CD4-positive, alpha-beta T cell (primary cell): ENCODE data around the gene SATB2. TPM values are rescaled to one million over a fixed set of nuclear protein-coding genes. Genes with fewer than 3 reads are reported as not detected.

Experiments
- ATAC-seq: fragments of 200-7000 bp; cut with Tn5 transposase; one replicate; pipeline ENCODE4 v1.10.0; 2022; ENCODE audit warnings: mild to moderate bottlenecking; ENCODE audit not compliant: poor library complexity
- CTCF ChIA-PET: fragments of 350-600 bp; sonication (Branson Sonifier 250); formaldehyde crosslinking; loops from one replicate; lab custom pipeline; 2021; ENCODE audit warnings: antibody characterized with exemption, inconsistent platforms; lab: Charles Lee
- POLR2A ChIA-PET: fragments of 350-600 bp; sonication (Branson Sonifier 250); formaldehyde crosslinking; loops from one replicate; lab custom pipeline; 2021; ENCODE audit warnings: antibody characterized with exemption, inconsistent platforms; lab: Charles Lee
- DNase-seq, 14 experiments: peaks; one replicate each; pipeline ENCODE4 v3.0.0-alpha.2; 2013 to 2020; ENCODE audit warnings: mixed read lengths in 2 of 14
- H3K27ac ChIP-seq, 2 donors: one replicate each; pipeline versions ENCODE4 v1.5.1 to v1.7.0; 2013; ENCODE audit warnings: low read length in 2 of 2, low read depth in 1 of 2, mild to moderate bottlenecking in 1 of 2
- H3K27me3 ChIP-seq, 2 experiments: 1 replicate in 1 of 2; 2 replicates in 1 of 2; pipeline versions ENCODE4 v1.6.1 to v1.7.0; 2013; ENCODE audit warnings: low read length in 2 of 2, control low read depth in 1 of 2, mild to moderate bottlenecking in 1 of 2, moderate library complexity in 1 of 2; ENCODE audit not compliant: insufficient read depth in 2 of 2, control insufficient read depth in 1 of 2
- H3K36me3 ChIP-seq: one replicate; pipeline ENCODE4 v1.6.1; 2013; ENCODE audit warnings: low read length, control low read depth; ENCODE audit not compliant: insufficient read depth
- H3K4me1 ChIP-seq: one replicate; pipeline ENCODE4 v1.6.1; 2013; ENCODE audit warnings: low read length, control low read depth; ENCODE audit not compliant: insufficient read depth
- H3K4me3 ChIP-seq: one replicate; pipeline ENCODE4 v1.5.1; 2013; ENCODE audit warnings: mild to moderate bottlenecking, low read length, moderate library complexity
- H3K9me3 ChIP-seq, 2 experiments: 1 replicate in 1 of 2; 2 replicates in 1 of 2; pipeline versions ENCODE4 v1.6.1 to v1.7.0; 2013; ENCODE audit warnings: low read length in 2 of 2, mild to moderate bottlenecking in 2 of 2, control low read depth in 1 of 2, moderate library complexity in 1 of 2; ENCODE audit not compliant: control insufficient read depth in 1 of 2, insufficient read depth in 1 of 2
- H3K27ac Mint-ChIP-seq: one replicate; pipeline ENCODE4 v1.8.0; 2020; ENCODE audit warnings: mixed read lengths
- H3K27me3 Mint-ChIP-seq: one replicate; pipeline ENCODE4 v1.8.0; 2021; ENCODE audit warnings: mixed read lengths
- H3K36me3 Mint-ChIP-seq: one replicate; pipeline ENCODE4 v1.8.0; 2021; ENCODE audit warnings: low read depth, mixed read lengths
- H3K4me1 Mint-ChIP-seq: one replicate; pipeline ENCODE4 v1.8.0; 2021; ENCODE audit warnings: low read depth, mixed read lengths
- H3K4me3 Mint-ChIP-seq: one replicate; pipeline ENCODE4 v1.8.0; 2020; ENCODE audit warnings: mild to moderate bottlenecking, mixed read lengths
- H3K9me3 Mint-ChIP-seq: one replicate; pipeline ENCODE4 v1.8.0; 2020; ENCODE audit warnings: mixed read lengths
- intact Hi-C, 2 experiments: fragments of 100-400 bp; cut with DNase I in 1 of 2; cut with micrococcal nuclease in 1 of 2; formaldehyde crosslinking; loops; one replicate each; pipeline versions ENCODE4 v1.15.1 to v1.9.0; 2023 to 2025; cut with DNase I, micrococcal nuclease
- total RNA-seq, 174 experiments: library from RNA in 2 of 174; stranded (reverse) in 2 of 174; gene quantifications; one replicate each; pipeline ENCODE4 v1.2.3 and lab custom pipeline; 2021 to 2026
- TF ChIP-seq, protein P1 (sequence below): fragments of 200-600 bp; IDR thresholded peaks from one replicate; pipeline ENCODE4 v1.8.0; 2022; ENCODE audit warnings: antibody characterized with exemption, mild to moderate bottlenecking

Gene SATB2
- total RNA-seq, 2 experiments from 2014 or later = not detected

GRCh38 chr2:199279146-199279545 lies 178.6 kb downstream of the SATB2 start:
- no peak overlapping the region for H3K27ac Mint-ChIP-seq
- Histone ChIP-seq H3K27ac (no peak overlapping the region), H3K36me3 (no peaks in the 10 kb centered on the region), H3K4me3 (no peak overlapping the region), H3K27me3 (no peaks in the 10 kb centered on the region), H3K9me3 (peaks cover 0 to 5% of the 10 kb centered on the region in 2 experiments), H3K4me1 (no peaks in the 10 kb centered on the region)
- POLR2A ChIA-PET = no interaction called here
- H3K4me3 Mint-ChIP-seq = no peak overlapping the region
- H3K4me1 Mint-ChIP-seq = no peaks in the 10 kb centered on the region
- intact Hi-C loops = no loop called here
- H3K9me3 Mint-ChIP-seq = peaks cover 4% of the 10 kb centered on the region
- no peak for DNase-seq
- no peak for ATAC-seq
- H3K36me3 Mint-ChIP-seq = no peaks in the 10 kb centered on the region
- TF ChIP-seq, protein P1, sequence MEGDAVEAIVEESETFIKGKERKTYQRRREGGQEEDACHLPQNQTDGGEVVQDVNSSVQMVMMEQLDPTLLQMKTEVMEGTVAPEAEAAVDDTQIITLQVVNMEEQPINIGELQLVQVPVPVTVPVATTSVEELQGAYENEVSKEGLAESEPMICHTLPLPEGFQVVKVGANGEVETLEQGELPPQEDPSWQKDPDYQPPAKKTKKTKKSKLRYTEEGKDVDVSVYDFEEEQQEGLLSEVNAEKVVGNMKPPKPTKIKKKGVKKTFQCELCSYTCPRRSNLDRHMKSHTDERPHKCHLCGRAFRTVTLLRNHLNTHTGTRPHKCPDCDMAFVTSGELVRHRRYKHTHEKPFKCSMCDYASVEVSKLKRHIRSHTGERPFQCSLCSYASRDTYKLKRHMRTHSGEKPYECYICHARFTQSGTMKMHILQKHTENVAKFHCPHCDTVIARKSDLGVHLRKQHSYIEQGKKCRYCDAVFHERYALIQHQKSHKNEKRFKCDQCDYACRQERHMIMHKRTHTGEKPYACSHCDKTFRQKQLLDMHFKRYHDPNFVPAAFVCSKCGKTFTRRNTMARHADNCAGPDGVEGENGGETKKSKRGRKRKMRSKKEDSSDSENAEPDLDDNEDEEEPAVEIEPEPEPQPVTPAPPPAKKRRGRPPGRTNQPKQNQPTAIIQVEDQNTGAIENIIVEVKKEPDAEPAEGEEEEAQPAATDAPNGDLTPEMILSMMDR = no peak
- CTCF ChIA-PET = no interaction called here
- no peaks in the 10 kb centered on the region for H3K27me3 Mint-ChIP-seq

- ChIA-PET CTCF (no interaction called here), POLR2A (no interaction called here)
- Mint-ChIP-seq H3K27ac (no peak overlapping the region), H3K4me1 (no peaks in the 10 kb centered on the region), H3K4me3 (no peak overlapping the region), H3K36me3 (no peaks in the 10 kb centered on the region), H3K9me3 (peaks cover 4% of the 10 kb centered on the region), H3K27me3 (no peaks in the 10 kb centered on the region)
- DNase-seq (no peak), ATAC-seq (no peak)
- H3K4me3 ChIP-seq = no peak overlapping the region
- no peaks in the 10 kb centered on the region for H3K27me3 ChIP-seq
- no peaks in the 10 kb centered on the region for H3K36me3 ChIP-seq
- TF ChIP-seq, protein P1 = no peak
- H3K27ac ChIP-seq = no peak overlapping the region
- no peaks in the 10 kb centered on the region for H3K4me1 ChIP-seq
- intact Hi-C loops = no loop called here
- H3K9me3 ChIP-seq = peaks cover 0 to 3% of the 10 kb centered on the region in 2 experiments
Observed at GRCh38 chr2:199278099-199278498, 179.6 kb downstream of the SATB2 start.

- no peaks in the 10 kb centered on the region for H3K36me3 ChIP-seq
- no peak overlapping the region for H3K27ac ChIP-seq
- intact Hi-C loops = no loop called here
- no peak overlapping the region for H3K4me3 Mint-ChIP-seq
- H3K9me3 Mint-ChIP-seq = no peaks in the 10 kb centered on the region
- H3K4me1 Mint-ChIP-seq = no peaks in the 10 kb centered on the region
- H3K4me3 ChIP-seq = no peak overlapping the region
- no peaks in the 10 kb centered on the region for H3K27me3 ChIP-seq
- H3K27me3 Mint-ChIP-seq = no peaks in the 10 kb centered on the region
- ChIA-PET POLR2A (no interaction called here), CTCF (no interaction called here)
- TF ChIP-seq, protein P1 = no peak
- DNase-seq = no peak
- ATAC-seq = no peak
- H3K36me3 Mint-ChIP-seq = no peaks in the 10 kb centered on the region
- H3K9me3 ChIP-seq = no peaks in the 10 kb centered on the region
- no peak overlapping the region for H3K27ac Mint-ChIP-seq
- no peaks in the 10 kb centered on the region for H3K4me1 ChIP-seq
Observed at GRCh38 chr2:199273042-199273511, 184.7 kb downstream of the SATB2 start.
